Activated CD4-positive, CD25-positive, alpha-beta regulatory T cell treated with anti-CD3 and anti-CD28 coated beads, Interleukin-2, amount 50 U/mL, for 24 hours (primary cell): ENCODE data around the gene AOPEP.

Experiments
- ATAC-seq, 2 donors: fragments of 150-1000 bp; cut with Tn5 transposase; one replicate each; pipeline ENCODE4 v1.10.0; 2021; ENCODE audit warnings: mild to moderate bottlenecking in 1 of 2, moderate library complexity in 1 of 2

The AOPEP gene

DNA sequence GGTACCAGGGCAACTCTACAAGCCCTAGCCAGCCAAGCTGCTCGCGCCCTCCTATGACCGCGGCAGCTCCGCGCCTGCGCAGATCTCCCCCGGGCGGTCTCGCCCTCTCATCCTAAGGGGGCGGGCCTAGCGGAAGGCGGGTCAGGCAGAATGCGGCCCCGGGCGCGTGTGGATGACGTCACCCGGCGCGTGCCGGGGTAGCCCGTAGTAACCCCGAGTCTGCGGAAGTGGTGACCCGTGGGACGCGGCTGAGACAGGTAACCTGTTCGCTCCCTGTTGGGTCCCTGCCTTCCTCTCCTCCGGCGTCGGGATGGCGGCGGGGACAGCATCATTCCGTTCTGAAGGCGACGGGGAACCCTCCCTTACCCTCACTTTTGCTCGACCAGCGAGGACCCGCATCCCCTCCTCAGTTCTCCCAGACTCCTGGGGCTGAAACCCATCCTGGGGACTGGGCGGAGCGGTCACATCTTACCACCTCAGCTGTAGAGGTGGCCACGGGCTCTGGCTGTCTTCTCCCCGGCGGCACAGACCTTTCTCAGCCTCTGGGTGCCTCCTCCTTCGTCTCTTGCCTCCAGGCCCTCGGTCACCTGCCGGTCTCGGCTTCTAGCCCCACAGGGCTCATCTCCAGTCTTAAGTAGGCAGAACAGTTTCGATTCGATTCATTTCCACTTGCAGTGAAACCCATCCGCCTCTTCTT, at the start of gene AOPEP:
TSS of gene AOPEP (plus strand) at position 205 of the 697 bp plus-strand sequence. CDS start 33,085 bp downstream, outside the sequence.
- peak; percentile 99 for ATAC-seq

GRCh38 chr9:94677929-94678328, 48.6 kb upstream of the AOPEP start:
- no peak for ATAC-seq

DNA sequence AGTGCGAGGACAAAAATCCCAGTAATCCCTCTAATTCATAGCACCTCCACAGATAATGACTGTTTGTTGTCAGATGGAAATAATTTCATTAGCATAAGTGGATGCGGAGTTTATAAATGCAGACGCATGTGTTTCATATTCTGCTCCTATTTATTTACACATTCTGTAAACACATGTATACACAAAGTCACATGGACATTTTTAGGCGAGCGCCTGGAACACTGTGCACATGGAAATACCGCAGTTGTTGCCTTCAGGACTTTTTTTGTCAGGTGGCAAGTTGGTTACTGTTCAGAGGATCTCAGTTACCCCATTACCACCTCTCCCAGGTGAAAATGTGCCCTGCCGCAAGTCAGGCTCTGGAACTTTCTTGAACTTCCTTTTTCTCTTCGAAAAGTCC, 46.9 kb upstream of the AOPEP start:
- no peak for ATAC-seq

GRCh38 chr9:94680020-94680419, 46.5 kb upstream of the AOPEP start:
- no peak for ATAC-seq

GRCh38 chr9:94680621-94681020, 45.9 kb upstream of the AOPEP start:
- no peak for ATAC-seq

DNA sequence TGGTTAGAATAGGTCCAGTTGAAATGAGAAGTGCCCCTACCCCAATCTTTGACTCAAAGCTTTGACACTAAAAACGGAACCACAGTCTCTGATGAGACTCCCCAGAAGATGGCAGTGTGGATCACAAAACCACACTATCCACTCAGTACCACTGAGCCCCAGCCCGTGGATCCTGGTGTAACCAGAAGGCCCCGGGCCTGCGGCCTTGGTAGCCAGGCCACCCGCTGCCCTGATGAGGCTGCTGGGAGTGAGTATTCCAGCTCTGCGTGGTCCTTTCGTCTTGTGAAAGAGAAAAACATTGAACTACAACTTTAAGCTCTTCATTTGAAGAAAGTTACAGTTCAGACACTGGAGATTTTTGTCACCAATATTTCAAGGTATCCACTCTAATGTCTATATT, 45.0 kb upstream of the AOPEP start:
- peak; percentile 82 to 90 for ATAC-seq

GRCh38 chr9:94685359-94685758, 41.1 kb upstream of the AOPEP start:
- ATAC-seq: no peak

DNA sequence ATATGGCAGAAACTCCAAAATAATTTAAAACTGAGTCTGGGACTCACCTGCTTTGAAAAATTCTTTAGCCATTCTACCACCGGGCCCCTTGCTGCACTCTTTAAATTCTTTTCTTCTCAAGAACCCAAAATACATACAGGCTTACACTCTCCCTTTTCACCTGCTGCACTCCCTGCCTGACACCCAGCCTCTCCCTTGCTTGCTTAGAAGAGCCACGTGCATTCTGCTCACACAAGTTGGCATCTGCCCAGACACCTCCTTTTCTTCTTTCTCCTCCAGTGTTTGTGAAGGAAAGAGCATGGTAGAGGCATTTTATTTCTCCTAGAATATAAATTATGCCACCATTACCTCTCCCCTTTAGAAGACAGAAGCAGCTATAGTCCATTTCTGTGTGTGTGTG, 39.0 kb upstream of the AOPEP start:
- no peak for ATAC-seq

DNA sequence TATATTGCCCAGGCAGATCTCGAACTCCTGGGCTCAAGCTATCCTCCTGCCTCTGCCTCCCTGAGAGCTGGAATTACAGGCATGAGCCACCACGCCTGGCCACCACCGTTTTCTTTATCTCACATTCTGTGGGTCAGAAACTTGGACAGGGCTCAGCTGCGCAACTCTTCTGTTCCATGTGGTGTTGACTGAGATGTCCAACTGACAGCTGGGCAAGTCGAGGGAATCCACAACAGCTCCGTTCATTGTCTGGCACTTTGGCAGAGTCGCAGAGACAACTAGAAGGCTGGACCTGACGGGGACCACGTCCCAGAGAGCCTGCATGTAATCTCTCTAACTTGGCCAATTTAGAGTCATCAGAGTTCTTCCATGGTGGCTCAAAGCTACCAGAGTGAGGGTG, 36.2 kb upstream of the AOPEP start:
- no peak for ATAC-seq

DNA sequence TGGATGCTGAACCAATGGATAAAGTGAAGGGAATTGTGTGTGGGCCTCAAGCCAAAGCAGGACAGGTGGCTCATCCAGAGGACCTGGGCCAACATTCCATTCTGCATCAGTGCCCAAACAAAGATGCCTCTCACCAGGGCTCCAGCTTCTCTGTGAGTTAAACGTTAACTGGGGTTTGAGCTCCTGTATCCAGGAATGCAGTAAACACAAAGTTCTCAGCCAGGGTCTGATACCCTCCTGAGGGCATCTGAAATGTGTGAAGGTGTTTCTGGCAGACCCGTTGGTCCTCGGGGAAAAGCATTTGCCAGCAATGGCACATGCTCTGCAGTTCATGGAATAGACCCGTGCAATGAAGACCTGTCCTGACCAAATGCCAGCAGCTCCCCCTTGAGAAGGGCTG, 33.9 kb upstream of the AOPEP start:
- no peak for ATAC-seq

DNA sequence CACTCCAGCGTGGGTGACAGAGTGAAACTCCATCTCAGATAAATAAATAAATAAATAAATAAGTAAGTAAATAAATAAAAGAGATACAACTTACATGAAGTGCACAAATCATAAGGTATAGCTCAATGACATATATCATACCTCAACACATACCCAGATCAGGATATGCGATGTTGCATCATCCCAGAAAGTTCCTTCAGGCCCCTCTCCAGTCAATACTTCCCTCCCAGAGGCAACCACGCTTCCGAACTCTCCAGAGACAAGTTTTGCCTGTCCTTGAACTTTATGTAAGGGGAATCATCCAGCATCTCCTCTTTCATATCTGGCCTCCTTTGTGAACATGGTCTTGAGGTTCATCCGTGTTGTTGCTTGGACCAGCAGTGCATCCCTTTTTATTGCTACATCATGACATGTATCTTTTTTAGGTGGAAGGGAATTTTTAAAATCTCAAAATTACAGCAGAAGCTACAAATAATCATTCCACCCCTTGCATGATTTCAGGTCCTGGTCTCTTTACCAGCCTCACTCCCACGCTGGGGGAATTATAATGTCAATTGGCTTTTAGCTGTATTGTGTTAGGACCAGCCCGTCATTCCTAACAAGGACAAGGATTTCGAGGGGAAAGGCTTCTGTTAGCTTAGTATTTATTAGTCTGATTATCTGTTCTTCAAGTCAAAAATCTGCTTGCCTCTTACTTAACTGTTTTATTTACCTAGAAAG, 32.9 kb upstream of the AOPEP start:
- ATAC-seq: no peak

DNA sequence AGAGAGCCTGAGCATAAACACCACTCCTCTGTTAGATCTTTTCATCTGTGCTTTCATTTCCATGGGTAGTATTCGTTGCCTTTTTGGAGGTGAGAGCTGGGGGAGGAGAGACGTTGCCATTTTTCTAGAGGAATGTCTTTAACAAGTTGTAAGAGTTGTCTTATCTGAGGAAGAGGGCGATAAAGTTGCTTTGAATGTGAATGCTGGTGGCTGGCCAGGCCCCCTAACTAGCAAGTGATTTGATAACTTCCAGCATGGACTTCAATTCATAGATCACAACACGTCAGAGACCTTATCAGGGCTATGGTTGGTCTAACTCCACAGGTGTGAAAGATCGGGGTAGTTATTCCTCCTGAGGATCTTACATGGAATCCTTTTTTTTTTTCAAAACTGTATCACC, 30.0 kb upstream of the AOPEP start:
- ATAC-seq: no peak

GRCh38 chr9:94697972-94698581, 28.4 kb upstream of the AOPEP start:
- no peak for ATAC-seq

DNA sequence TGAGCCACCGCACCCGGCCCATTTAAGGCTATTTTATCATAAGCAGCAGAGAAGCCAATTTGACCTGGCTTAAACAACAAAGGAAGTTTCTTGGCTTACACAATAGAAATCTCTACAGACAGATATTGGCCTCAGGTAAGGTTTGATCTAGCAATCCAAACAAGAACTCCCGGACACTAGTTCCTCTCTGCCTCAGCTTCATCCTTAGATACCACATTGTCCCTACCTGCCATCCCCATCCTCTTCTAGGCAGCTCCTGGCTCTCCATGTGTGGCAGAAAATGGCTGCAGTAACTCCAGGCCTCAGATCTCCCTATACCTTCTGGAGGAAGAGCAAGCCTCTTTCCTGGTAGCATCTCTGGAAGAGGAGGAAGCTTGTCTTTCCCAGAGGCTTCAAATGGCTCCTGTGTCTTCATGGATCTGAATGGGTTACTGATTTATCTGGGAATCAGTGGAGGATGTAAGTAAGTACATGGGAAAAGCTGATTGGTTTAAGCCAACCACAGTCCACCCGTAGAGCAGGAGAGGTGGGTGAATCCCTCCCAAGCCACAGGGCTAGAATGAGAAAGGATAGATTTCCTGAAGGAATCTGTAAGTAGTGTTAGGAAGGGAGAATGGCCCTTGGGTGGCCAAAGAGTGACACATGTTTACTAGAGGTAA, 26.7 kb upstream of the AOPEP start:
- ATAC-seq: no peak

DNA sequence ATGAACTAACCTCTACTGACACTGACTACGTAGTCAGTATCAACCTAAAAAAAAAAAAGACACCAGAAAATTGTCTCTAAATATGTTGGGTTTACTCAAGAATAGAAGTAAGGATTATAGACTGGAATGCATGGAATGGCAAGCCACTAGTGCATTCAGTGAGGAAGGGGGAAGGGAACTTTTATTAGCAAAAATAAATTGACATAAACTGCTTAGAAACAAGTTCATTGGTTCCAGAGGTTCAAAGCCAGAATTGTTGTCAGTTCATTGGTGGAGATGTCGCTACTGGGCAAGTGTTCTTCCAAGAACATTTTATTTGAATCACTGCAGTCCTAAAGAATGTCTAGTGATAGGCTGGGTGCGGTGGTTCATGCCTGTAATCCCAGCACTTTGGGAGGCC, 26.1 kb upstream of the AOPEP start:
- ATAC-seq: no peak

- ATAC-seq: no peak
Observed at GRCh38 chr9:94703488-94704140, 22.9 kb upstream of the AOPEP start.

DNA sequence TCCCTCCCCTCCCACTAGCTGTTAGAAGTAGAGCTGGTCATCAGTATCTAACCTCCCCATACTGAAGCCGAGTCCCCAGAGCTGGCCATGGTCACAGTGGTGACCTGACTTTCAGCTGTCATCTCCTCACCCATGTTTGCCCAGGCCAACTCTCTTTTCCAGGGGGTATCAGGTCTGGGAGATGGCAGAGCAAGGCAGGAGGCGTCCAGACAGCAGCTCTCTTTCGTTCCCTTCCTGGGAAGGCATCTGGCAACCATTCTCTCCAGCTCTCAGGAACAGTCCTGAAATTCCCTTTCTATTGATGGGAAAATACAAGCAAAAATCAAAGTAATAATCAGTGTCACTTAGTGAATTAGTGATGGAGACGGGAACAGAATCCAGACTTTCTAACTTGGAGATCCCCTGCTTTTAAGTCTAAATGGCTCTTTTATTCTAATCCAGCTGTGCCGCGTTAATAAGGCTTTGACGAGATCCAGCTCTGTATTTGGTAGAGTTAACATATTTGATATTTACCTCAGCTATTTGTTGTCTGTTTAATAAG, 21.3 kb upstream of the AOPEP start:
- no peak for ATAC-seq

GRCh38 chr9:94706922-94707321, 19.6 kb upstream of the AOPEP start:
- no peak for ATAC-seq

GRCh38 chr9:94713436-94714215, 12.9 kb upstream of the AOPEP start:
- ATAC-seq: no peak

DNA sequence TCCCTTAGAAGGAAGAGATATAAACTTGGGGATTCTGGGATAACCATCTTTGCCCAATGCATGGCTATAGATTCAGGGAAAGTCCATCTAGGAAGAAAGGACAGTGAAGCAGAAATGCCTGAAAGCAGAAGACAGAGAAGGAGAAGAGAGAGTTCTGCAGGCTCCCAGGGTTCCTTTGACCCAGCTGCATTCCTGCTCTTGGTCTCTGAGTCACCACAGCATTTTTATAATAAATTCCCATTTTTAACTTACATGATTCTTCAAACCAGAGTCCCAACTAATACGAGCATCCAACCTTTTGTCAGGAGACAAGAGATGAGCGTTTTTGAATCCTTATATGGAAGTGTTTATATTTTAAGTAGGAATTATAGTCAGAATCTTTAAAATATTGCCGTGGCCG, 12.0 kb upstream of the AOPEP start:
- no peak for ATAC-seq

DNA sequence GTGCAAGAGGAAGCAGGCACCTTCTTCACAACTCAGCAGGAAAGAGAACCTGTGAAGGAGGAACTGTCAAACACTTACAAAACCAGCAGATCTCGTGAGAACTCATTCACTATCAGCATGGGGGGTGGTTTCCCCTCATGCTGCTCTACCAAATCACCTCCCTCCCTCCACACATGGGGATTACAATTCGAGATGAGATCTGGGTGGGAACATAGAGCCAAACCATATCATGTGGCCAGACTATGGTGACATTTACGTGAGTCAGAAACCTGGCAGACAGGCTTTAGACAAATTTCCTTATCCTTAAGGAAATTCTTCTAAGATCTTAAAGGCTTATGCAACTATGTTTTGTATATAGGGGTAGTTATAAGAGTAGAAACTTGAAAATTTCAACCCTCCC, 8.7 kb upstream of the AOPEP start:
- no peak for ATAC-seq

DNA sequence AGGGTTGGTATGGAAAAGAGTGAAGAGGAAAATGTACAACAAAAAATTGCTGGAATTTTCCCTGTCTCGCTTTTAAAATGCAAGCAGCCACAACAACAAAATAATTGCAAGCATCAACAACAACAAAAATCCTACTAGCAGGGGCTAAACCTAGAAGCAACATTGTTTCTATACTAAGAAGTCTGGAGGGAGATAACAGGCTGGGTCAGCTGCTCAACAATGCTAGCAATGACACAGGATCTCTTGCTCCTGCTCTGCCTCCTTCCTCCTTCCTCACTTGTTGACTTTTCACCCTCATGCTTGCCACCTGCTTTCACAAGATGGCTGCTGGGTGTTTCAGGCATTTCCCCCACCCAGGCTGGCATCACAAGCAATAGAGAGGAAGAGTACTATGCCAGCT, 7.6 kb upstream of the AOPEP start:
- ATAC-seq: no peak
